Fibroblast of villous mesenchyme (primary cell): ENCODE results near the gene EFCC1. TPM values are rescaled to one million over a fixed set of nuclear protein-coding genes. Genes with fewer than 3 reads are reported as not detected.
"Not testable (repeated sequence)": the region's sequence is repeated elsewhere in the genome, so short reads cannot be mapped to it uniquely, and the experiment has no call there.

Source experiments
- DNase-seq: peaks from one replicate; pipeline ENCODE4 v3.0.0-alpha.2; 2010; ENCODE audit warnings: low read depth
- H3K4me3 ChIP-seq: 2 replicates; pipeline ENCODE4 v1.5.1; 2011; ENCODE audit warnings: low read depth, mild to moderate bottlenecking, low read length
- total RNA-seq: library from RNA; depleted of rRNA; stranded (reverse); fragments of >200 nt; gene quantifications from 2 replicates; pipeline ENCODE4 v1.2.3, GENCODE V29; 2012
- TF ChIP-seq, protein P1 (sequence below): IDR thresholded peaks from 2 replicates; pipeline ENCODE4 v1.5.1; 2012; ENCODE audit warnings: low read depth, mild to moderate bottlenecking, low read length; ENCODE audit not compliant: insufficient read depth

EFCC1 gene
- total RNA-seq, 1 donor, result not detected

DNA sequence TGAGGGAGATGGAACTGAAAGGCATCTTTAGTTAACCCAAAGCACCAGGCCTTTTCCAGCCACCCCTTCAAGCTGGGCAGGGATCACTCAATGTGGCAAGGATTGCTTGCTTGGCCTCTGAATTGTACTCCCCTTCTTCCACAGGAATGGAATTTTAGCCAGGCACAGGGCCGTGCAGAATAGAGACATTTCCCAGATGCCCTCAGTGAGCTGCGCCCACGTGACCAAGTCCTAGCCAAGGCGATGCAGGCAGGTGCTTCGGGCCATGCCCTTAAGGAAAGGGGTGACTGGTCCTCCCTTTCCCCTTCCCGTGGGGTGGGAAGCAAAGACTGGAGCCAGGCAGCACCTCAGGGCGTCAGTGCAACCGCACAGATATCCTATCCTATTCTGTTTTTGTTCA is 77.4 kb downstream of the EFCC1 start:
- H3K4me3 ChIP-seq, result no peak overlapping the region
- TF ChIP-seq, protein P1, sequence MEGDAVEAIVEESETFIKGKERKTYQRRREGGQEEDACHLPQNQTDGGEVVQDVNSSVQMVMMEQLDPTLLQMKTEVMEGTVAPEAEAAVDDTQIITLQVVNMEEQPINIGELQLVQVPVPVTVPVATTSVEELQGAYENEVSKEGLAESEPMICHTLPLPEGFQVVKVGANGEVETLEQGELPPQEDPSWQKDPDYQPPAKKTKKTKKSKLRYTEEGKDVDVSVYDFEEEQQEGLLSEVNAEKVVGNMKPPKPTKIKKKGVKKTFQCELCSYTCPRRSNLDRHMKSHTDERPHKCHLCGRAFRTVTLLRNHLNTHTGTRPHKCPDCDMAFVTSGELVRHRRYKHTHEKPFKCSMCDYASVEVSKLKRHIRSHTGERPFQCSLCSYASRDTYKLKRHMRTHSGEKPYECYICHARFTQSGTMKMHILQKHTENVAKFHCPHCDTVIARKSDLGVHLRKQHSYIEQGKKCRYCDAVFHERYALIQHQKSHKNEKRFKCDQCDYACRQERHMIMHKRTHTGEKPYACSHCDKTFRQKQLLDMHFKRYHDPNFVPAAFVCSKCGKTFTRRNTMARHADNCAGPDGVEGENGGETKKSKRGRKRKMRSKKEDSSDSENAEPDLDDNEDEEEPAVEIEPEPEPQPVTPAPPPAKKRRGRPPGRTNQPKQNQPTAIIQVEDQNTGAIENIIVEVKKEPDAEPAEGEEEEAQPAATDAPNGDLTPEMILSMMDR, result no peak
- no peak for DNase-seq

DNA sequence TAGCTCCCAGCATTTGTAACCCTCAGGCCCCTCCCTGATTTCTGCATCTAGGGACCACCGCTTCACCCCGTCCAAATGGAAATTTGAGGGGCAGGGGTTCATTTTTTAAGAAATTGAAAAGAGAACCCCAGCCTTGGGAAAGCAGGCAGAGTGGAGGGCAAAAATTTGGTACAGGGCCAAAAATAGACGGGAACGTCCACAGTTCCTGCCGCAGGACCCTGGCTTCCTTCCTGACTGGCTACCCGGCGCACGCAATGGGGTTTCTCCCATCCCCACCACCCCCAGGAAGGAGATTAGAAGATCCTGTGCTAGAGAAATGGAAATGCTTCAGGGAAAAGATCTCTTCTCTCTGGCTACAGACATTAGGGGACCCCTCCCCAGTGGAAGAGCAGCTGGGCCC is 80.4 kb downstream of the EFCC1 start:
- H3K4me3 ChIP-seq, result no peak overlapping the region
- TF ChIP-seq, protein P1, result no peak
- no peak for DNase-seq

DNA sequence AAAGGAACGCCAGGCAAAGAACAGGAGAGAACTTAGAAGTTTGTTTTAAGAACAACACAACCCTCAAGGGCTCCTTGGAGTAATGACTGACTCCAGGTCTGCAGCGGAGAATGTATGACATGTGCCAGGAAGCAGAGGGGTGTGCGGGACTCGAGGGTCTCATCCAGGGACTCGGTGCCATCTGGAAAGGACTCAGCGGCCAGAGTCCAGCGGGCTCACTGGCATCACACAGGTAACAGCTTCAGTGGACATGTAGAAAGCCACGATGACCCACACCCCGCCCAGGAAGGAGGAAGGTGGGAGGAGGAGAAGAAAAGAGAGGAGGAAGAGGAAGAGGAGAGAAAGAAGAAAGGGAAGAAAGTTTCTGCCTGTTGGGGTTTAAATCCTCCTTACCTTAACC is 80.9 kb downstream of the EFCC1 start:
- DNase-seq, result no peak
- TF ChIP-seq, protein P1, result no peak

DNA sequence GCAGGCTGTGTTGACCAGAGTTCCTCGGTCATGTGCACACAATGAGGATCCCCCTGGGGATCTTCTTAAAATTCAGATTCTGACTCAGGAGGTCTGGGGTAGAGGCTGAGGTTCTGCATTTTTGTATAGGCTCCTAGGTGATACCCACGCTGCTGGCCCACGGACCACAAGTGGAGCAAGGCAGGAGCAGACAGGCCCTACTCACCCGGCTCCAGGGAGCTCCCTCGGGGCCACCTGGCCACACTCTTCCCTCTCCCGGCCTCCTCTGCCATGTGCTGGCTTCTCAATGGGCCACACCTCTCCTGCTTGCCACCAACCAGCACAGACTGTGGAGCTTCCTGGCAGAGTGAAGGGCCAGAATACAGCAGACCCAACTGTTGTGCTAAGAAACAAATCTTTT is 83.4 kb downstream of the EFCC1 start:
- TF ChIP-seq, protein P1, result no peak
- no peak overlapping the region for H3K4me3 ChIP-seq
- no peak for DNase-seq

More for the DNA sequence above, 80.9 kb downstream of the EFCC1 start:
- H3K4me3 ChIP-seq, result no peak overlapping the region

- H3K4me3 ChIP-seq, result no peak overlapping the region
- TF ChIP-seq, protein P1, result no peak
- no peak for DNase-seq
Measured at GRCh38 chr3:129085165-129085715, 84.1 kb downstream of the EFCC1 start.

DNA sequence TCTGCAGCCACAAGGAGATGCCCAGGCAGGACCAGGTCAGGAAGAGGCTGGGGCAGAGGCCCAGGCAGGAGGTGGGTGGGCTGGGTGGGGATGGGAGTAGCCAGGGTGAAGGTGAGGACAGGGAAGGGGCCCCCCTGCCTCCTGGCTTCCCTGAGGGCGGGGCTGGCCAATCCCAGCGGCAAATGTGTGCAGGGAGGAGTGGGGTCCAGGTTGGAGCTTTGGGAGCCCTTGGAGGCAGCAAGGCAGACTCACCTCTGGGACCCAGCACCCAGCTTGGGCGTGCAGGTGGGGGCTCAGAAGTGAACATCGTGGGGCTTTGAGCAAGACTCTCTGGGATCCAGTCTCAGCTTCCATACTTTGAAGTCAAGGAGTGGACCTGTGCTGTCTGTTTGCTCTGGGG is 84.7 kb downstream of the EFCC1 start:
- TF ChIP-seq, protein P1, result no peak
- no peak overlapping the region for H3K4me3 ChIP-seq
- no peak for DNase-seq

DNA sequence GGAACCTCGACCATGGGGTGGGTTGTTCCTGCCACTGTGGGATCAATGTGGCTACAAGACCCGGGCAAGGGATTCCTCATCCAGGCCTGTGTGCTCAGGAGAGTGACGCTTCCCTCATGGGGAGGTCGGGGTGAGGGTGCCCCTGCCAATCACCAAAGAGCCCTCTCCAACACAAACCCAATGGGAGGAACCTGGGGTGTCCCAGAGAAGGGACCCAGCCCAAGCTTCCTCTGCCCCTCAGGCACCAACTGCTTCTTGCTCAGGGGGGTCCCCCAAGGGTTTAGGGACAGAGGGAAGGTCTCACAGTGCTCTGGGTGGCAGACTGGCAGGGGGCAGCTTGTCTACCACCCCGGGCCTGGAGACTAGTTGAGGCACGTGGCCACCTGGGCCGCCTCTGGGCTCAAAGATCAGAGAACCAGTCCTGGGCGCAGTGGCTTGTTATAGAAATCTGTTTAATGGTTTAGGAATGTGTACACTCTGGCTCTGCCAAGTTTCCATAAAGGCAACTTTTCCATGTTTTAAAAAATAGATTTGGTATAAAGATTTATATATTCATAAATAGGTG is 86.1 kb downstream of the EFCC1 start:
- TF ChIP-seq, protein P1, result no peak
- peak; percentile 11 for DNase-seq
- H3K4me3 ChIP-seq, result no peak overlapping the region

DNA sequence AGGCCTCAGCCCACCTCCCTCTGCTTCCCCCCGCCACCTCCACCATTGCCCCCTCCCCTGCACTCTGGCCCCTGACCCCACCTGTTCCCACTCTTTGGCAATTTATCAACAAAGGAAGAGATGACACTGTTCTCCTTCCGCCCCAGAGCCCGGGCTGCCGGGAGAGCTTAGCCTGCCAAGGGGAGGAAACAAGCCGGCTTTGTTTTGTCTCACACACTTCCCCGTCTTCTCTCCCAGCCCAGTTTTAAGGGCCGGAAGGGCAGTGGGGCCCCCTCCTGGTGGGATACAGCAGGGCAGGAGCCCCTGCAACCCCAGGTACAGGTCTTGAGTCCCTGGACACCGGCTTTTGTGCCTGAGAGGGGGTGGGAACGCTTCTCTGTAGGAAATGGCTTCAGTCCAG is 86.8 kb downstream of the EFCC1 start:
- DNase-seq, result peak; percentile 51
- not testable (repeated sequence) for H3K4me3 ChIP-seq

DNA sequence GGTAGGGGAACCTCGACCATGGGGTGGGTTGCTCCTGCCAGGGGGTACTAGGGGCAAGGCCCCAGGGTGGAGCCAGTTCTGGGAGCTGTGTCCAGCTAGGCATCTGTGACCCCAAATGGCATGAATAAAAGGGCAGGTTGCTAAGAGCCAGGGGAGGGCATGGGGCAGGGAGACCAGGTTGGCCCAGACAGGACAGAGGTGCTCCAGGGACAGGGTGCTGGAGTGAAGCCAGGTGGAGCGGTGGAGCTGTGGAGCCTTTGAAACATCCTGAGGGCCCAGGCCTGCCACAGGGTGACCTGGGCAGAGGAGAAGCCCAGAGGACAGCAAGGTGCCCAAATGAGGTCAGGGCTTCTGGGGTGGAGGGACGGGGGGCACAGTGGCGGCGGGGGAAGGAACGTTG is 87.2 kb downstream of the EFCC1 start:
- not testable (repeated sequence) for H3K4me3 ChIP-seq, DNase-seq
